Stimulated activated CD4-positive, alpha-beta T cell treated with anti-CD3 and anti-CD28 coated beads, Interleukin-4, amount 100 ng/mL, for 1 hour (primary cell): ENCODE data around the gene INF2.

Source experiments
- DNase-seq: peaks from one replicate; pipeline ENCODE4 v3.0.0-alpha.2; 2020

Gene INF2

GRCh38 chr14:104677512-104678332 is 11.7 kb upstream of the INF2 start:
- DNase-seq, result peak; percentile 80

GRCh38 chr14:104678346-104678745 is 11.1 kb upstream of the INF2 start:
- DNase-seq, result no peak

- no peak for DNase-seq
Observed at GRCh38 chr14:104678901-104679705, 10.3 kb upstream of the INF2 start.

- DNase-seq, result no peak
Observed at GRCh38 chr14:104680056-104680805, 9.2 kb upstream of the INF2 start.

- DNase-seq, result no peak
Observed at GRCh38 chr14:104680806-104681688, 8.4 kb upstream of the INF2 start.

- no peak for DNase-seq
Observed at GRCh38 chr14:104681689-104682074, 7.7 kb upstream of the INF2 start.

- DNase-seq, result no peak
Observed at GRCh38 chr14:104682107-104682593, 7.3 kb upstream of the INF2 start.

- no peak for DNase-seq
Observed at GRCh38 chr14:104683653-104684448, 5.6 kb upstream of the INF2 start.

GRCh38 chr14:104684449-104684821 is 5.0 kb upstream of the INF2 start:
- DNase-seq, result no peak

- no peak for DNase-seq
Observed at GRCh38 chr14:104685216-104685997, 4.0 kb upstream of the INF2 start.

GRCh38 chr14:104685998-104686610 is 3.3 kb upstream of the INF2 start:
- no peak for DNase-seq

GRCh38 chr14:104686624-104687517 is 2.5 kb upstream of the INF2 start:
- DNase-seq, result no peak

GRCh38 chr14:104687601-104688504 is 1.6 kb upstream of the INF2 start:
- no peak for DNase-seq

GRCh38 chr14:104688505-104689108 is 811 bp upstream of the INF2 start:
- DNase-seq, result no peak

GRCh38 chr14:104689881-104690711 is 678 bp downstream of the INF2 start:
- peak; percentile 28 for DNase-seq

GRCh38 chr14:104690861-104691455 is 1.5 kb downstream of the INF2 start:
- DNase-seq, result no peak
